OCI-LY1 (cell line): ENCODE measurements around the gene CYGB.

Experiments
- H2AFZ ChIP-seq: fragments of 200-600 bp; sonication (generic), shearing (Covaris generic); 2 replicates; pipeline ENCODE4 v1.6.0; 2014; ENCODE audit warnings: antibody characterized with exemption, mild to moderate bottlenecking, low read length
- H3F3A ChIP-seq: fragments of 200-600 bp; sonication (generic), shearing (Covaris generic); 2 replicates; pipeline ENCODE4 v1.6.0; 2014; ENCODE audit warnings: mild to moderate bottlenecking, antibody characterized with exemption, low read length, moderate library complexity; ENCODE audit not compliant: insufficient read depth
- H3K27ac ChIP-seq: fragments of 200-600 bp; sonication (generic); 2 replicates; pipeline ENCODE4 v1.5.1; 2014; ENCODE audit warnings: low read length, mixed run types, mild to moderate bottlenecking, low read depth; ENCODE audit not compliant: poor library complexity, severe bottlenecking
- H3K27me3 ChIP-seq: fragments of 200-600 bp; sonication (generic); 2 replicates; pipeline ENCODE4 v1.6.0; 2014; ENCODE audit warnings: antibody characterized with exemption, mild to moderate bottlenecking, low read length, moderate library complexity; ENCODE audit not compliant: insufficient read depth
- H3K36me3 ChIP-seq: fragments of 200-600 bp; sonication (generic); 2 replicates; pipeline ENCODE4 v1.6.1; 2014; ENCODE audit warnings: mild to moderate bottlenecking, antibody characterized with exemption, low read length, moderate library complexity, mixed read lengths; ENCODE audit not compliant: insufficient read depth
- H3K4me1 ChIP-seq: fragments of 200-600 bp; sonication (generic); 2 replicates; pipeline ENCODE4 v1.5.1; 2014; ENCODE audit warnings: mild to moderate bottlenecking, low read length, moderate library complexity; ENCODE audit not compliant: insufficient read depth, severe bottlenecking
- H3K4me2 ChIP-seq: fragments of 200-600 bp; sonication (generic), shearing (Covaris generic); 2 replicates; pipeline ENCODE4 v1.6.1; 2014; ENCODE audit warnings: low read length
- H3K4me3 ChIP-seq: fragments of 200-600 bp; sonication (generic); 2 replicates; pipeline ENCODE4 v1.5.1; 2014; ENCODE audit warnings: low read length, low read depth, mild to moderate bottlenecking, mixed read lengths; ENCODE audit not compliant: poor library complexity, severe bottlenecking
- H3K79me2 ChIP-seq: fragments of 200-600 bp; shearing (Covaris generic); 2 replicates; pipeline ENCODE4 v1.6.1; 2016; ENCODE audit warnings: mixed run types, low read length, mixed read lengths; ENCODE audit not compliant: insufficient read depth
- H3K9ac ChIP-seq: fragments of 200-600 bp; sonication (generic), shearing (Covaris generic); 2 replicates; pipeline ENCODE4 v1.6.1; 2014; ENCODE audit warnings: mild to moderate bottlenecking, low read length, mixed read lengths
- H3K9me2 ChIP-seq: fragments of 200-600 bp; sonication (generic), shearing (Covaris generic); 2 replicates; pipeline ENCODE4 v1.6.1; 2014; ENCODE audit warnings: low read depth, mild to moderate bottlenecking, low read length, mixed read lengths
- H3K9me3 ChIP-seq: fragments of 200-600 bp; shearing (Covaris generic); 2 replicates; pipeline ENCODE4 v1.6.1; 2014; ENCODE audit warnings: low read length, mixed read lengths
- H4K20me1 ChIP-seq: fragments of 200-600 bp; sonication (generic), shearing (Covaris generic); 2 replicates; pipeline ENCODE4 v1.6.0; 2016; ENCODE audit warnings: mild to moderate bottlenecking, low read length; ENCODE audit not compliant: insufficient read depth
- EZH2 ChIP-seq: fragments of 200-600 bp; sonication (generic), shearing (Covaris generic); IDR thresholded peaks from 2 replicates; pipeline ENCODE4 v1.8.0; 2017; ENCODE audit warnings: borderline replicate concordance, mixed run types, mild to moderate bottlenecking, antibody characterized with exemption, low read length, moderate library complexity, mixed read lengths
- TF ChIP-seq, protein P1 (sequence below): fragments of 200-600 bp; sonication (generic), shearing (Covaris generic); IDR thresholded peaks from 2 replicates; pipeline ENCODE4 v1.5.1; 2017; ENCODE audit warnings: mild to moderate bottlenecking, antibody characterized with exemption, low read length, moderate library complexity, mixed read lengths

CYGB gene

DNA sequence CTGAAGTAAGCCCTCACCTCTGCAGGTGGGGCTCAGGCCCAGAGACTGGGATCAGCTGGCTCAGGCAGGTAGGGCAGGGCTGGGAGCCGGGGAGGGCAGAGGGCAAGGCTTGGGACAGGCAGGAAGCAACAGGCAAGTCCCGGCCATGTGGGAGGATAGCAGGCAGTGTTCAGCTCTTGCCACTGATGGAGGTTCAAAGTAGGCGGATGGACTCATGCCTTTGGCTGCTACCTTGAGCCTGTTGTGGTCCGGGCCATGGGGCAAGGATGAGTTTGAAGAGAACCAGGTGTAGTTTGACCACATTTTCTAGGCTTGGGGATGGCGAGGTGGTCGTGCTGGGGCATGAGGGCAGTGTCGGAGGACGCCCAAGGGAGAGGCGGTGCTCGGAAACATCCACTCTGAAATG lies 5.1 kb upstream of the CYGB start:
- H3K9me3 ChIP-seq: no peaks in the 10 kb centered on the region
- H3K9me2 ChIP-seq: no peaks in the 10 kb centered on the region
- no peak overlapping the region for H3K9ac ChIP-seq
- H3K27ac ChIP-seq: no peak overlapping the region
- H4K20me1 ChIP-seq: no peaks in the 10 kb centered on the region
- no peaks in the 10 kb centered on the region for H3K4me1 ChIP-seq
- H3K36me3 ChIP-seq: no peaks in the 10 kb centered on the region
- TF ChIP-seq, protein P1, sequence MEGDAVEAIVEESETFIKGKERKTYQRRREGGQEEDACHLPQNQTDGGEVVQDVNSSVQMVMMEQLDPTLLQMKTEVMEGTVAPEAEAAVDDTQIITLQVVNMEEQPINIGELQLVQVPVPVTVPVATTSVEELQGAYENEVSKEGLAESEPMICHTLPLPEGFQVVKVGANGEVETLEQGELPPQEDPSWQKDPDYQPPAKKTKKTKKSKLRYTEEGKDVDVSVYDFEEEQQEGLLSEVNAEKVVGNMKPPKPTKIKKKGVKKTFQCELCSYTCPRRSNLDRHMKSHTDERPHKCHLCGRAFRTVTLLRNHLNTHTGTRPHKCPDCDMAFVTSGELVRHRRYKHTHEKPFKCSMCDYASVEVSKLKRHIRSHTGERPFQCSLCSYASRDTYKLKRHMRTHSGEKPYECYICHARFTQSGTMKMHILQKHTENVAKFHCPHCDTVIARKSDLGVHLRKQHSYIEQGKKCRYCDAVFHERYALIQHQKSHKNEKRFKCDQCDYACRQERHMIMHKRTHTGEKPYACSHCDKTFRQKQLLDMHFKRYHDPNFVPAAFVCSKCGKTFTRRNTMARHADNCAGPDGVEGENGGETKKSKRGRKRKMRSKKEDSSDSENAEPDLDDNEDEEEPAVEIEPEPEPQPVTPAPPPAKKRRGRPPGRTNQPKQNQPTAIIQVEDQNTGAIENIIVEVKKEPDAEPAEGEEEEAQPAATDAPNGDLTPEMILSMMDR: no peak
- TF ChIP-seq EZH2: no peak
- no peak overlapping the region for H3K4me3 ChIP-seq
- H3K4me2 ChIP-seq: no peak overlapping the region
- H3K79me2 ChIP-seq: no peaks in the 10 kb centered on the region
- no peaks in the 10 kb centered on the region for H3F3A ChIP-seq
- H3K27me3 ChIP-seq: peaks cover 5% of the 10 kb centered on the region
- no peak overlapping the region for H2AFZ ChIP-seq

DNA sequence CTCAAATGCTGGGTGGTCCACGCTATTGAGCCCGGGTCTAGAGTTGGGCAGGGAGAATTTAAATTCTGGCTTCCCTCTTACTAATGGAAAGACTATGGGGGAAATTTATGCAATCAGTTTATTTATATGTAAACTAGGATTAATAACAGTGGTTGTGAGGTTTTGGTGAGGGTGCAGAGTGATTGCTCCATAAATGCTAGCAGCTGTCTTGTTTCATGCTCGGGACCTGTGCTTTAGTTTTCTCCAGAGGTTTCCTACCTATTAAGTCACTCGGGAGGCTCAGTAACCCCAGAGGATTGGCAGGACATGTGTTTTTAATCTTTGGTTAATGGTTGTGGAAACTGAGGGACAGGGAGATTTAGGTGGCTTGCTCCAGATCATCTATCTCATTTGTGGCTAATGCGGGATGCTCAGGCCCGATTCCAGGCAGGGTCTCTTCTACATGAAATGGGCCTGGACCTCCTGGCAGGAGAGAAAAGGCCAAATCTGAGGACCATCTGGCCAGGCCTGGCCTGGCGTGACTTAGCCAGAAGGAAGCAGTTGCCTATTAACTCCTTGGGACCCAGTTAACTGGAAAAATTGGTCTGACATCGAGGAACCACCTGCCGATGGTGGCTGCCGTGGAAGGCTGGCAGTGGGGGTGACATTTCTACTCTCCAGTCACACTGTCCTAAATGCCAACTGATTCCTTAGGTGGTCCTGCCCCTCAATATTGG lies 4.4 kb upstream of the CYGB start:
- Histone ChIP-seq H3K9me2 (no peaks in the 10 kb centered on the region), H3K4me3 (no peak overlapping the region), H3K27ac (no peak overlapping the region), H3K79me2 (no peaks in the 10 kb centered on the region), H4K20me1 (no peaks in the 10 kb centered on the region), H3K36me3 (no peaks in the 10 kb centered on the region), H3K9me3 (no peaks in the 10 kb centered on the region), H2AFZ (no peak overlapping the region), H3K4me2 (no peak overlapping the region), H3K27me3 (peaks cover 5% of the 10 kb centered on the region), H3F3A (no peaks in the 10 kb centered on the region), H3K9ac (no peak overlapping the region), H3K4me1 (no peaks in the 10 kb centered on the region)
- TF ChIP-seq, protein P1: no peak
- TF ChIP-seq EZH2: no peak

DNA sequence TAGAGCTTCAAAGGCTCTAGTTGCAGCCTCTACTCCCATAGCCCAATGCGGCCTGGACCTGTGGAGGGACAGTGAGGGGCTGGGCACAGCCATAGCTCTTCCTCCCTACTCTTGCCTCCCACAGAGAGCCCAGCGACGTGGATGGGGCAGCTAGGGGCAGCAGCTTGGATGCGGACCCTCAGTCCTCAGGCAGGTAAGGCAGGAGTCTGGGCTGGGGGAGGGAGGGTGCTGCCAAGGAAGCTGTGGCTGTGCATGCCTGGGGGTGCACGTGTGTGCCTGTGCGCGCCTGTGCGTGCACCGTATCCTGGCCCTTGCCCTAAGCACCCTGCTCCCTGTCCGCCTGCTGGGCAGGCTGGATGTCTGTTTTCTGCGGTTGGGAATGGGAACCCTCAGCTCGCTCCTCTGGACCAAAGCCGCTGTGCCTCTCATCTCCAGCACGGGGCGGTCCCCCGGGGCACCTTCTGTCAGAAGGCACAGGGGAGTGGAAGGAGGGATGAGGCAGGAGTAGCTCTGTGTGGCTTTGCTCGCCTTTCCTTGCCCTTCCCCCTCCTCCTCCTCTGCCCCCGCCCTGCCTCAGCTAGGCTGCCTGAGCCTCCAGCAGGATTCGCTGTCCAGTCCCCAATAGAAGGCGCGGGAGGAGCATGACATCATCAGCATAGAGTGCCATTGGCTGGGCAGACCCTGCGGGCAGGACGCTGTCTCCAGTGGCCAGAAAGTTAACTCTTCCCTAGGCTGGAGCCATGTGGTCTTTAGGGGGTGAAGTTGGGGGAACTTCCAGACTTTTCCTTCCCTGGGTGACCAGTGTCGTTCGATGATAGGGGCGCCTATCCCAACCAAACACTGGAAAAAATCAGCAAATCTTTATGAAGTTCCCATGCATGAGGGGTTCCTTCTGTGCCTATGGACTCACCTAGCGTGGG lies 3.1 kb upstream of the CYGB start:
- TF ChIP-seq, protein P1: no peak
- TF ChIP-seq EZH2: no peak
- H3K4me3 ChIP-seq: no peak overlapping the region
- no peaks in the 10 kb centered on the region for H3F3A ChIP-seq
- no peaks in the 10 kb centered on the region for H3K79me2 ChIP-seq
- no peaks in the 10 kb centered on the region for H3K9me3 ChIP-seq
- no peak overlapping the region for H3K9ac ChIP-seq
- no peaks in the 10 kb centered on the region for H3K9me2 ChIP-seq
- H3K4me2 ChIP-seq: no peak overlapping the region
- H3K36me3 ChIP-seq: no peaks in the 10 kb centered on the region
- H3K27me3 ChIP-seq: peaks cover 5% of the 10 kb centered on the region
- H3K4me1 ChIP-seq: no peaks in the 10 kb centered on the region
- no peak overlapping the region for H2AFZ ChIP-seq
- no peak overlapping the region for H3K27ac ChIP-seq
- no peaks in the 10 kb centered on the region for H4K20me1 ChIP-seq
